IMR-90 (cell line): ENCODE measurements around the gene CLRN3. TPM values are rescaled to one million over a fixed set of nuclear protein-coding genes. Genes with fewer than 3 reads are reported as not detected.

Experiments used
- ATAC-seq: fragments of 200-7000 bp; cut with Tn5 transposase; 2 replicates; pipeline ENCODE4 v1.9.1; 2020; ENCODE audit warnings: low read depth, mild to moderate bottlenecking, moderate library complexity
- BruUV-seq: library from RNA; stranded (reverse); fragments of 400-500 nt; replicated peaks from 2 replicates; lab custom pipeline; 2021; lab: Mats Ljungman, UMichigan
- CTCF ChIA-PET: fragments of 300-600 bp; formaldehyde crosslinking; extraction: SDS; loops from one replicate; lab custom pipeline; 2021; ENCODE audit warnings: antibody characterized with exemption; lab: Yijun Ruan, JAX
- POLR2A ChIA-PET: fragments of 300-600 bp; sonication (Branson Sonifier 250); formaldehyde crosslinking; loops from one replicate; lab custom pipeline; 2022; ENCODE audit warnings: antibody characterized with exemption; ENCODE audit not compliant: unreplicated experiment; lab: Charles Lee
- DNase-seq: peaks from one replicate; pipeline ENCODE4 v3.0.0; 2013
- H2AFZ ChIP-seq: replicated peaks from 2 replicates; pipeline ENCODE3; 2013; ENCODE audit warnings: low read length, mild to moderate bottlenecking; ENCODE audit not compliant: poor library complexity
- H2AK5ac ChIP-seq: 2 replicates; pipeline ENCODE4 v1.6.1; 2013; ENCODE audit warnings: low read depth, low read length, inconsistent platforms
- H2AK9ac ChIP-seq: replicated peaks from 2 replicates; pipeline ENCODE3; 2013; ENCODE audit warnings: mild to moderate bottlenecking, low read depth, low read length, moderate library complexity; ENCODE audit not compliant: poor library complexity
- H2BK120ac ChIP-seq: 2 replicates; pipeline ENCODE4 v1.6.1; 2013; ENCODE audit warnings: low read depth, low read length, inconsistent platforms
- H2BK15ac ChIP-seq: 3 replicates; pipeline ENCODE4 v1.6.1; 2013; ENCODE audit warnings: low read depth, low read length, inconsistent platforms
- H2BK20ac ChIP-seq: 2 replicates; pipeline ENCODE4 v1.6.1; 2013; ENCODE audit warnings: low read depth, mild to moderate bottlenecking, inconsistent platforms, low read length, moderate library complexity
- H2BK5ac ChIP-seq: 2 replicates; pipeline ENCODE4 v1.6.1; 2013; ENCODE audit warnings: mild to moderate bottlenecking, low read depth, low read length, inconsistent platforms; ENCODE audit not compliant: poor library complexity, severe bottlenecking
- H3K14ac ChIP-seq: replicated peaks from 2 replicates; pipeline ENCODE4 v1.6.1; 2013; ENCODE audit warnings: low read depth, low read length, inconsistent platforms
- H3K18ac ChIP-seq: 2 replicates; pipeline ENCODE4 v1.6.1; 2013; ENCODE audit warnings: low read depth, low read length, control low read depth
- H3K23ac ChIP-seq: 2 replicates; pipeline ENCODE4 v1.6.1; 2013; ENCODE audit warnings: low read depth, low read length, inconsistent platforms
- H3K27ac ChIP-seq: 2 replicates; pipeline ENCODE4 v1.5.1; 2013; ENCODE audit warnings: mild to moderate bottlenecking, control low read depth, low read length; ENCODE audit not compliant: insufficient read depth
- H3K27me3 ChIP-seq: 2 replicates; pipeline ENCODE4 v1.6.1; 2013; ENCODE audit warnings: low read length; ENCODE audit not compliant: control insufficient read depth, insufficient read depth
- H3K36me3 ChIP-seq: 2 replicates; pipeline ENCODE4 v1.6.1; 2013; ENCODE audit warnings: low read length, mixed read lengths; ENCODE audit not compliant: control insufficient read depth, insufficient read depth
- H3K4ac ChIP-seq: 2 replicates; pipeline ENCODE4 v1.6.1; 2013; ENCODE audit warnings: low read depth, low read length, inconsistent platforms
- H3K4me1 ChIP-seq: 2 replicates; pipeline ENCODE4 v1.6.1; 2013; ENCODE audit warnings: low read length, mixed read lengths; ENCODE audit not compliant: control insufficient read depth, insufficient read depth
- H3K4me2 ChIP-seq: 2 replicates; pipeline ENCODE4 v1.6.1; 2013; ENCODE audit warnings: low read depth, mild to moderate bottlenecking, control low read depth, low read length, moderate library complexity
- H3K4me3 ChIP-seq: 2 replicates; pipeline ENCODE4 v1.5.1; 2013; ENCODE audit warnings: low read depth, mild to moderate bottlenecking, control low read depth, low read length, moderate library complexity; ENCODE audit not compliant: insufficient read depth
- H3K56ac ChIP-seq: 2 replicates; pipeline ENCODE4 v1.6.1; 2013; ENCODE audit warnings: low read length, inconsistent platforms; ENCODE audit not compliant: insufficient read depth; ENCODE audit errors: extremely low read depth
- H3K79me1 ChIP-seq, 2 experiments: 2 replicates each; pipeline ENCODE4 v1.6.1; 2013; ENCODE audit warnings: low read length in 2 of 2, inconsistent platforms in 1 of 2, low read depth in 1 of 2
- H3K9ac ChIP-seq: 2 replicates; pipeline ENCODE4 v1.6.1; 2013; ENCODE audit warnings: low read depth, low read length, control low read depth
- H3K9me1 ChIP-seq: 2 replicates; pipeline ENCODE4 v1.6.1; 2013; ENCODE audit warnings: low read length, inconsistent platforms; ENCODE audit not compliant: insufficient read depth
- H3K9me3 ChIP-seq: 2 replicates; pipeline ENCODE4 v1.6.1; 2013; ENCODE audit warnings: low read length; ENCODE audit not compliant: control insufficient read depth, insufficient read depth
- H4K20me1 ChIP-seq: 2 replicates; pipeline ENCODE4 v1.6.1; 2013; ENCODE audit warnings: low read length, inconsistent platforms; ENCODE audit not compliant: insufficient read depth
- H4K5ac ChIP-seq: 2 replicates; pipeline ENCODE4 v1.6.1; 2013; ENCODE audit warnings: mild to moderate bottlenecking, low read depth, low read length, control low read depth
- H4K8ac ChIP-seq, 2 experiments: 2 replicates each; pipeline ENCODE4 v1.6.1; 2013; ENCODE audit warnings: low read depth in 2 of 2, low read length in 2 of 2, control low read depth in 1 of 2, inconsistent platforms in 1 of 2
- H4K91ac ChIP-seq: 2 replicates; pipeline ENCODE4 v1.6.1; 2013; ENCODE audit warnings: low read depth, low read length, inconsistent platforms; ENCODE audit not compliant: insufficient read depth
- CEBPB ChIP-seq: IDR thresholded peaks from 2 replicates; pipeline ENCODE4 v1.6.1; 2012; ENCODE audit warnings: low read depth, low read length, improper control_type of control experiment
- CHD1 ChIP-seq: IDR thresholded peaks from 2 replicates; pipeline ENCODE4 v1.6.1; 2012; ENCODE audit warnings: low read depth, low read length, improper control_type of control experiment
- FOS ChIP-seq: fragments of 150-350 bp; IDR thresholded peaks from 2 replicates; pipeline ENCODE4 v1.6.1; 2016; ENCODE audit warnings: low read depth, low read length
- MAZ ChIP-seq: IDR thresholded peaks from 2 replicates; pipeline ENCODE4 v1.6.1; 2012; ENCODE audit warnings: low read depth, mild to moderate bottlenecking, low read length, improper control_type of control experiment, moderate library complexity, borderline replicate concordance
- POLR2A ChIP-seq: IDR thresholded peaks from 2 replicates; pipeline ENCODE4 v1.6.1; 2012; ENCODE audit warnings: mild to moderate bottlenecking, low read depth, low read length
- RAD21 ChIP-seq: IDR thresholded peaks from 2 replicates; pipeline ENCODE4 v1.6.1; 2012; ENCODE audit warnings: low read length, improper control_type of control experiment
- RCOR1 ChIP-seq: IDR thresholded peaks from 2 replicates; pipeline ENCODE4 v1.6.1; 2012; ENCODE audit warnings: mild to moderate bottlenecking, low read length, improper control_type of control experiment; ENCODE audit not compliant: insufficient replicate concordance
- RFX5 ChIP-seq: IDR thresholded peaks from 2 replicates; pipeline ENCODE4 v1.8.0; 2012; ENCODE audit warnings: low read depth, mild to moderate bottlenecking, low read length, moderate library complexity
- SMC3 ChIP-seq: fragments of 150-350 bp; IDR thresholded peaks from 2 replicates; pipeline ENCODE4 v1.6.1; 2016; ENCODE audit warnings: low read depth, mild to moderate bottlenecking, antibody characterized with exemption, low read length, moderate library complexity
- WGBS, 2 experiments: methylation state at CpG; one replicate each; pipeline versions ENCODE4 v1.1.5 to v1.1.7; 2013; ENCODE audit warnings: missing lambda C conversion rate in 2 of 2; ENCODE audit not compliant: insufficient read length in 1 of 2; ENCODE audit errors: extremely low coverage in 2 of 2; 5-methylcytosine and 5-hydroxymethylcytosine counted together
- dilution Hi-C: fragments of 300-500 bp; cut with HindIII; formaldehyde crosslinking; loops from one replicate; pipeline ENCODE4 v1.14.3; 2018; ENCODE audit warnings: low sequenced_read_pairs; ENCODE audit not compliant: unreplicated experiment
- in situ Hi-C: fragments of 300-500 bp; cut with MboI; formaldehyde crosslinking; loops from 3 replicates; pipeline ENCODE4 v1.14.3; 2019; ENCODE audit warnings: low sequenced_read_pairs, inconsistent platforms, mixed read lengths
- intact Hi-C: fragments of 100-400 bp; cut with micrococcal nuclease; formaldehyde crosslinking; loops from 2 replicates; pipeline ENCODE4 v1.10.0; 2022
- polyA plus RNA-seq, 3 experiments: library from polyadenylated mRNA; depleted of rRNA; stranded (reverse); fragments of >200 nt; gene quantifications; 2 replicates each; pipeline ENCODE4 v1.2.3, GENCODE V29; 2012; ENCODE audit warnings: low replicate concordance in 1 of 3
- total RNA-seq: library from RNA; depleted of rRNA; stranded (reverse); fragments of >200 nt; gene quantifications from 2 replicates; pipeline ENCODE4 v1.2.3, GENCODE V29; 2012
- TF ChIP-seq, protein P1 (sequence below): fragments of 150-350 bp; IDR thresholded peaks from 2 replicates; pipeline ENCODE4 v1.6.1; 2017; ENCODE audit warnings: mild to moderate bottlenecking, antibody characterized with exemption, low read length, low read depth
- TF ChIP-seq, protein P2 (sequence below): fragments of 150-350 bp; IDR thresholded peaks from 2 replicates; pipeline ENCODE4 v1.6.1; 2016; ENCODE audit warnings: low read depth, mild to moderate bottlenecking, low read length, moderate library complexity, borderline replicate concordance

CLRN3 gene
- total and polyA plus RNA-seq, 2 of the 4 experiments (the other 2 are of a cell fraction) = not detected

DNA sequence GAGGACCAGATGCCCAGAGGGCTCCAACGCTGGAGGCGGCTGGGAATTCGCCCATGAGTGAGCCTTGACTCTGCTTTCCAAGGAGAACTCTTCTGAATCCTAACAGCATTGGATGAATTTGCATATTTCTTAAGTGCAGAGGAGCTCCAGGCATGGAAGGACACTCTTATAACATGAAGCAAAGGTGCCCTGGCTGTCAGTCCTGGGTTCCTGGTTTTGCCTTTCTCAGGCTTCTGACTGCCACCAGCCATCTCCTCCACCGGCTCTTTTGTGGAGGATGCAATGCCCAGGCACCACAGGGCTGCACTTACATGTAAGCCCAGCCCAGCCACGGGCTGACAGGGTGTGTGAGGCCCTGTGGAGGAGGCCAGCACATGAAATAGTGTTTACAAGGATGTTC lies 8.2 kb downstream of the CLRN3 start:
- Histone ChIP-seq H3K14ac (no peak overlapping the region), H3K9me1 (no peaks in the 10 kb centered on the region; the same call in 1 of the 2 replicates), H3K9me3 (no peaks in the 10 kb centered on the region), H3K27me3 (no peaks in the 10 kb centered on the region), H4K20me1 (no peaks in the 10 kb centered on the region), H3K27ac (no peak overlapping the region), H3K9ac (no peak overlapping the region), H2BK20ac (no peak overlapping the region), H4K5ac (no peak overlapping the region), H3K4ac (no peak overlapping the region), H2BK5ac (no peak overlapping the region), H3K79me1 (no peaks in the 10 kb centered on the region), H3K23ac (no peak overlapping the region), H3K4me2 (no peak overlapping the region), H3K4me3 (no peak overlapping the region), H2AK9ac (no peak overlapping the region), H3K56ac (no peak overlapping the region), H4K8ac (no peak overlapping the region), H3K4me1 (no peaks in the 10 kb centered on the region), H2AFZ (no peak overlapping the region), H3K18ac (no peak overlapping the region), H2BK15ac (no peak overlapping the region), H3K36me3 (no peaks in the 10 kb centered on the region), H2AK5ac (no peak overlapping the region), H2BK120ac (no peak overlapping the region), H4K91ac (no peak overlapping the region)
- no CpG with 5 or more reads among the region's 5 CpGs for WGBS, 2 experiments
- ATAC-seq (no peak), DNase-seq (no peak)
- POLR2A ChIA-PET = no interaction called here
- TF ChIP-seq CEBPB (no peak), POLR2A (no peak), RCOR1 (no peak), FOS (no peak), SMC3 (no peak), CHD1 (no peak), RFX5 (no peak), MAZ (no peak), RAD21 (no peak)
- TF ChIP-seq, protein P1, sequence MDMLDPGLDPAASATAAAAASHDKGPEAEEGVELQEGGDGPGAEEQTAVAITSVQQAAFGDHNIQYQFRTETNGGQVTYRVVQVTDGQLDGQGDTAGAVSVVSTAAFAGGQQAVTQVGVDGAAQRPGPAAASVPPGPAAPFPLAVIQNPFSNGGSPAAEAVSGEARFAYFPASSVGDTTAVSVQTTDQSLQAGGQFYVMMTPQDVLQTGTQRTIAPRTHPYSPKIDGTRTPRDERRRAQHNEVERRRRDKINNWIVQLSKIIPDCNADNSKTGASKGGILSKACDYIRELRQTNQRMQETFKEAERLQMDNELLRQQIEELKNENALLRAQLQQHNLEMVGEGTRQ = no peak
- TF ChIP-seq, protein P2, sequence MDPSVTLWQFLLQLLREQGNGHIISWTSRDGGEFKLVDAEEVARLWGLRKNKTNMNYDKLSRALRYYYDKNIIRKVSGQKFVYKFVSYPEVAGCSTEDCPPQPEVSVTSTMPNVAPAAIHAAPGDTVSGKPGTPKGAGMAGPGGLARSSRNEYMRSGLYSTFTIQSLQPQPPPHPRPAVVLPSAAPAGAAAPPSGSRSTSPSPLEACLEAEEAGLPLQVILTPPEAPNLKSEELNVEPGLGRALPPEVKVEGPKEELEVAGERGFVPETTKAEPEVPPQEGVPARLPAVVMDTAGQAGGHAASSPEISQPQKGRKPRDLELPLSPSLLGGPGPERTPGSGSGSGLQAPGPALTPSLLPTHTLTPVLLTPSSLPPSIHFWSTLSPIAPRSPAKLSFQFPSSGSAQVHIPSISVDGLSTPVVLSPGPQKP = no peak
- no TSS peak for BruUV-seq
- in situ Hi-C loops = no loop called here
- CTCF ChIA-PET = no interaction called here
- intact Hi-C loops = no loop called here
- dilution Hi-C loops = no loop called here
